ENCODE results near the gene NAT14. TPM values are rescaled to one million over a fixed set of nuclear protein-coding genes. Genes with fewer than 3 reads are reported as not detected.

Gene NAT14
- total RNA-seq, 1 experiment from 2014 or later = 27.4 TPM

GRCh38 chr19:55500368-55500952, 15.5 kb downstream of the NAT14 start:
- DNase-seq (ENCODE audit: low read depth) = no peak

- no peak for DNase-seq (ENCODE audit: low read depth)
Observed at GRCh38 chr19:55502197-55502952, 17.4 kb downstream of the NAT14 start.

- DNase-seq (ENCODE audit: low read depth) = no peak
Observed at GRCh38 chr19:55503157-55503501, 18.1 kb downstream of the NAT14 start.

- DNase-seq (ENCODE audit: low read depth) = peak; percentile 83
Observed at GRCh38 chr19:55503502-55504251, 18.7 kb downstream of the NAT14 start.

- no peak for DNase-seq (ENCODE audit: low read depth)
Observed at GRCh38 chr19:55504252-55504603, 19.2 kb downstream of the NAT14 start.

- DNase-seq (ENCODE audit: low read depth) = no peak
Observed at GRCh38 chr19:55504981-55505380, 20.0 kb downstream of the NAT14 start.

- no peak for DNase-seq (ENCODE audit: low read depth)
Observed at GRCh38 chr19:55508120-55508519, 23.1 kb downstream of the NAT14 start.

GRCh38 chr19:55516878-55517620, 32.1 kb downstream of the NAT14 start:
- peak; percentile 86 for DNase-seq (ENCODE audit: low read depth)

- DNase-seq (ENCODE audit: low read depth) = peak; percentile 85
Observed at GRCh38 chr19:55519451-55520311, 34.7 kb downstream of the NAT14 start.

- no peak for DNase-seq (ENCODE audit: low read depth)
Observed at GRCh38 chr19:55520691-55521292, 35.8 kb downstream of the NAT14 start.

- DNase-seq (ENCODE audit: low read depth) = no peak
Observed at GRCh38 chr19:55525289-55526101, 40.5 kb downstream of the NAT14 start.

- DNase-seq (ENCODE audit: low read depth) = peak; percentile 36
Observed at GRCh38 chr19:55526216-55527196, 41.5 kb downstream of the NAT14 start.

- no peak for DNase-seq (ENCODE audit: low read depth)
Observed at GRCh38 chr19:55527197-55528029, 42.4 kb downstream of the NAT14 start.

GRCh38 chr19:55528030-55528803, 43.2 kb downstream of the NAT14 start:
- no peak for DNase-seq (ENCODE audit: low read depth)

- DNase-seq (ENCODE audit: low read depth) = no peak
Observed at GRCh38 chr19:55529636-55530234, 44.7 kb downstream of the NAT14 start.

GRCh38 chr19:55530996-55531395, 46.0 kb downstream of the NAT14 start:
- no peak for DNase-seq (ENCODE audit: low read depth)
